ENCODE data around the gene PATE2.

Gene PATE2

DNA sequence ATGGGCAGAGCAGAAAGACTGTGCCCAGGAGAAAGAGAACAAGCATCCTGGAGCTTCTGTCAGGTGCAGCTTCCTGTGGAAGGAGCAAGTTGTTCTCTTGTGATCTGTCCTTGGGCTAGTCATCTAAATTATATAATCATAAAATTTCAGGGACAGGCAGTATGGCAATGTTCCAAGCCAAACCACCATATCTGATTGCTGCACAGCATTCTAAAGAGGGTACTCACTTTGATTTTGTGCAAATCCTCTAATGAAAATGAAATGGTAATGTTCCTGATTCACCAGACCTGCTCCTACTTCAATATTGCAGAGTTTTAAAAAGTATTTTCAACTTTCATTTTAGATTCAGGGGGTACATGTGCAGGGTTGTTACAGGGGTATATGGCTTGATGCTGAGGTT is at the start of gene PATE2:
Gene PATE2 (minus strand): TSS at position 101 of the 400 bp plus-strand sequence. CDS start 55 bp downstream, at position 46.
- no peak for DNase-seq (ENCODE audit: low read depth in 2 of 3, low spot score in 1 of 3)

DNA sequence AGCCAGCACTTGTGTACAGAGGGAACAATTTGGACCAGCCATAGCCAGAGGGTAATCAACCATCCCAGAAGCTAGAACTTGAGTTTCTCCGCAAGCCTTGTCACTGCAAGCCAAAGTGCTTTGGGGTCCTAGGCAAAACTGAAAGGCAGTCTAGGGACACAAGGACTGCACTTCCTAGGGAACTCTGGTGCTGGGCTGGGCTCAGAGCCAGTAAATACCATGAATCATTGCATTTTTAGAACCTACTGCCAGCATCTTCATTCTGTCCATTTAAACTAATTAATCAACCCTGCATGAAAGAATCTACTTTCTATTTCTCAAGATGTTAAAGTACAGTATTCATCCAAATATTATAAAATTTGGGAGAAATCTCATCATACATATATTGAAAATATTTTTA is 29.3 kb upstream of the PATE2 start:
- DNase-seq (ENCODE audit: low read depth in 2 of 3, low spot score in 1 of 3): no peak

DNA sequence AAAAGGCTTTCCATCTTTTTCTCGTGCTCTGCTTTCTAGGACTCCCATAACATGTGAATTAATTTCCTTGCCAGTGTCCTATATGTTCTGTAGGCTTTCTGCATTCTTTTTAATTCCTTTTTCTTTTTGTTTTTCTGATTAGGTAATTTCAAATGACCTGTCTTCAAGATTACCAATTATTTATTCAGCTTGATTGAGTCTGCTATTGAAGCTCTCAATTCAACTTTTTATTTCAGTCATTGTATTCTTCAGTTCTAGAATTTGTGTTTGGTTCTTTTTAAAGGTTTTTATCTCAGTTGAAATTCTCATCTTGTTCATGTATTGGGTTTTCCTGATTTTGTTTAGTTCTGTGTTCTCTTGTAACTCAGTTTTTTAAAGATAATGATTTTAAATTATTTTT is 23.8 kb upstream of the PATE2 start:
- no peak for DNase-seq (ENCODE audit: low read depth in 2 of 3, low spot score in 1 of 3)

DNA sequence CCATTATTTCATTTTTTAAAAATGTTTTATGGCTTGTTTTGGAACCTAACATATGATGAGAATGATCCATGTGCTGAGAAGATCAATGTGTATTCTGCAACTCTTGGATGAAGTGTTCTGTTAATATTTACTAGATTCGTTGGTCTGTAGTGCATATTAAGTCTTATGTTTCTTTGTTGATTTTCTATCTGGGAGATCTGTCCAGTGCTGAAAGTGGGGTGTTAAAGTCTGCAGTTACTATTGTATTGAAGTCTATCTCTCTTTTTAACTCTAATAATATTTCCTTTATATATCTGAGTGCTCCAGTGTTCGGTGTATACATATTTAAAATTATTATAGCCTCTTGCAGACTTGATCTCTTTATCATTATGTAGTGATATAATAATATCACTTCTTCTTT is 21.2 kb upstream of the PATE2 start:
- DNase-seq (ENCODE audit: low read depth in 2 of 3, low spot score in 1 of 3): no peak

DNA sequence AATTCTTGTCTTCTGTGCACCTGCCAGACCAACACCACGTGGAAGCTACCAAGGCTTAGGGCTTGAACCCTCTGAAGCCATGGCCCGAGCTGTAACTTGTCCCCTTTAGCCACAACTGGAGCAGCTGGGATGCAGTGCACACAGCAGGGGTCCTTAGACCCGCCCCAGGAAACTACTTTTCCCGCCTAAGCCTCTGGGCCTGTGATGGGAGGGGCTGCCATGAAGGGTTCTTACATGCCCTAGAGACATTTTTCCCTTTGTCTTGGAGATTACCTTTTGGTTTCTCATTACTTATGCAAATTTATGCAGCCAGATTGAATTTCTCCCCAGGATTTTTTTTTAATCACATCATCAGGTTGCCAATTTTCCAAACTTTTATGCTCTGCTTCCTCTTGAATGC is 19.0 kb upstream of the PATE2 start:
- DNase-seq (ENCODE audit: low read depth in 2 of 3, low spot score in 1 of 3): no peak

DNA sequence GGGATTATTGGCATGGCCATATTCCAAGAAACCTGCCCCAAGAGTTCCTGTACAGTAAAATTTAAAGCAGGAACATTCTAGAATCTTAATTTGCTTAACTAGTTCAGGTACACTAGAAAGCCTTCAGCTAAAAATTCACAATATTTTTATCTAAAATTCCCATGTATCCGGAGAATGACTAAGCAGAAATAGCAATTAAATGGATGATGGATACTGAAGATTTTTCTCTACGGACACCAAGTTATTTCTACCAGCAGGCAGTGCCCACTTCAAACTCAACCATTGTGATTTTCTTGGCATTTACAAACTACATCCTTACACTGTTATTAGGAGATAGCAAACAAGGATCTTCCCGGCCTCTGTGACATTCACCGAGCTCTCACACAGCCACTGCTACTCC is 12.2 kb upstream of the PATE2 start:
- DNase-seq (ENCODE audit: low read depth in 2 of 3, low spot score in 1 of 3): no peak

DNA sequence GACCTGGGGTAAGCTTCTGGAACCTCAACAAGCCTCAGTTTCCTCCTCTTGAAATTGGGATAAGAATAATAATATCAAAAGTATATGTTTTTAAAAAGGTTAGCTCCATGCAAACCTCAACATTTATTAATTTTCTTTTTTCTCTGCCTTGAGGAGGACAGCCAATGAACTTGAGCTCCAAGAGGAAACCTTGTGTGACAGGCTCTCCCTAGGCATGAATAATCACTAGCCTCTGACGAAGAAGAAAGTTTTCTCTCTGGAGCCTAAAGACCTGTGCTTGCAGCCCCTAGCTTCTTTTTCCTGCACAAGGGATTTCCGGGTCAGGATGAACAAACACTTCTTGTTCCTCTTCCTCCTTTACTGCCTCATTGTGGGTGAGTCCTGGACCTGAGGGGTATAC is 9.2 kb upstream of the PATE2 start, which contains the start of gene PATE3:
Gene PATE3 (plus strand): TSS at position 301 of the 400 bp plus-strand sequence. CDS start 25 bp downstream, at position 326.
- no peak for DNase-seq (ENCODE audit: low read depth in 2 of 3, low spot score in 1 of 3)

DNA sequence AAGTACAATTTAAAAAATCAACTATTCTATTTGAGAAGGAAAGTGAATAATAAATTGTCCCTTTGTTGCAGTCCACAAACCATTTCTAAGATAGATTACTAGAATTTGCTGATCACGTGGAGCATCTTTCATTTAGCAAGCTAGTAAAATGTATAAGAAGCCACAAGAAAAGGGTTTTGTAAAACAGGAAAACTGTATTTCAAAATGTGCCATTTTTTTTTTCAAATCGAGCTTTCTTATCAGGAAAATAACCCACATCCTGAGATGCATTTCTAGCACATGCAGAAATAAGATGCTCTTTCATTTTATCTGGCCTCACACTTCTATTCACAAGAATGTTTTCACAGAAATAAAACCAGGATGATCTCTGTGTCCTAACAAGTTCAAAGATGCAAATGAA is 6.0 kb upstream of the PATE2 start:
- DNase-seq (ENCODE audit: low read depth in 2 of 3, low spot score in 1 of 3): no peak

DNA sequence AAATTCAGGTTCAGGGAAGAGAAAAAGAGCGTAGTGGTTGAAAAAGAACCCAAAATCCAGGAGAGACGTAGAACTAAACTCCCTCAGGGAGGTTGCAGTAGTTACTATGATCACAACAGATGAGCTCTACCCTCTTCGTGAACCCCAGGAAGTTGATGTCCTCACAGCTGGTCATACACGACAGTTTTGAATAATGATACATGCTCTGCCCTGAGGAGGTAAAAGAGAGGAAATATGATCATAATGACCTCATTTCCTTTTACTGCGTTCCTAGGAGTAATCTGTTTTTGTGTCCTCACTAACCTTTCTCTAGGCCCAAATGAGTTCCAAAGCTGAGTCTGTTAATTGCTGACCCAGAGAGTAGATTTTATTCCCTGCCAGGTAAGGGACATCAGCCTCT is 1.3 kb downstream of the PATE2 start:
- DNase-seq (ENCODE audit: low read depth in 2 of 3, low spot score in 1 of 3): no peak

DNA sequence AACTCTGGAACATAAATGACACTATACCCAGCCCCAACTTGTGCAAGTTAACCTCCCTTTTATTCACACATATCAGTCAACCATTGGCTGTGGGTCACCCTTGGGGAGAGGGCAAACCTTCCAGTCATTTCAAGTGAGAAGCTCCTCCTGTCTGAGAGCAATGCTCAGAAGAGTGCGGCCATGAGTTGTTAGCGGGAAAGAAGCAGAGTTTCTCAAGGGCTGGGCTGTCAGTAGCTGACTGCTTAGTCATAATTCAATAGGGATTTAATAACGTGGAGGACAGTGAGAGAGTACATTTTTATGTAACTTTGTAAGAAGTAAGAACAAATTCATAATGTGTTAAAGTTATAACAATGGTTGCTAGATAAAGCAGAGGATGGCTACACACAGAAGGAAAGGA is 5.1 kb downstream of the PATE2 start:
- no peak for DNase-seq (ENCODE audit: low read depth in 2 of 3, low spot score in 1 of 3)

DNA sequence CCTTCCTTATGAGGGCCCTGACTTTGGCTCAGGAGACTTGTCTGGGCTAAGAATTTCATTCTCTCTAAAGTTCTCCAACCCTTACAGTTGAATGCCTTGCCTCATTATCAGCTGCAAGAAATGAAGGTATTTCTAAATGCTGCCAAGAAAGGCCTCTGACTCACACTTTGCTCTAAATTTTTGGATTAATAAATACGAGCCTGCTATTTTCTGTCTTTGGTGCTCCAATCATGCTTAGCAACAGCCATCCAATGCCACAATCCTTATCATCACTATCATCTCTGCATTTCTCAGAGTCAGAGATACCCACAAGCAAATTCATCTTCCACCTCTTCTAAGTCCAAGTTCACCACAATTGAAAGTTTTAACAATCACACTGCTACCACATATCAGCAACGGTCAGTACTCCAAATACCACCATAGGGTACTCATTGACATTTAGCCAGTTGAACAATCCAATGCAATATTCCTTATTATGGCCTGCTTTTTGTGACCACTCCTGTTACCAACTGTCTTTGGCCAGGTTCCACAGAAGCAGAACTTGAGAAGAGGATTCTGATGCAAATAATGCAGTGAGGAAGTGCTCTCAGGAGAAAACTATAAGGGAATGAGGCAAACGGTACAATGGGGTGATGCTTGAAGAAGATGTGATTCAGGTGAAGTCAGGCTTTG is 5.7 kb downstream of the PATE2 start:
- DNase-seq (ENCODE audit: low read depth in 2 of 3, low spot score in 1 of 3): no peak

DNA sequence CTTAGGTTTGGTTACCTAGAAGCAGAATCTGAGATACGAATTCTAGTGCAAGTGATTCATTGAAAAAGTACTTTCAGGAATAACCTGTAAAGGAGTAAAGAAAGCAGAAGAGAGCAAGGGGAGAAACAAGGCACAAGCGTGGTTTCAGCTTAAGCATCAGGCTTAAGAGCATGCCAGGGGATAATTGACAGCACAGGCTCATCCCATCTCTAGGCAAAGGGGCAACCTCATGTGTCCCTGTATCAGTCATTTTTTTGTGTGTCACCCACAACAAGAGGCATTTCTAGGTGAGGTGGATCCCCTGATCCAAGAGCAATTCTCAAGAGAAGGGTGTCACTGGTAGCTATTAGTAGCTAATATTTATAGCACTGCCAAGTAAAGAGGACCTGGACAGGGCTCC is 8.0 kb downstream of the PATE2 start:
- no peak for DNase-seq (ENCODE audit: low read depth in 2 of 3, low spot score in 1 of 3)

DNA sequence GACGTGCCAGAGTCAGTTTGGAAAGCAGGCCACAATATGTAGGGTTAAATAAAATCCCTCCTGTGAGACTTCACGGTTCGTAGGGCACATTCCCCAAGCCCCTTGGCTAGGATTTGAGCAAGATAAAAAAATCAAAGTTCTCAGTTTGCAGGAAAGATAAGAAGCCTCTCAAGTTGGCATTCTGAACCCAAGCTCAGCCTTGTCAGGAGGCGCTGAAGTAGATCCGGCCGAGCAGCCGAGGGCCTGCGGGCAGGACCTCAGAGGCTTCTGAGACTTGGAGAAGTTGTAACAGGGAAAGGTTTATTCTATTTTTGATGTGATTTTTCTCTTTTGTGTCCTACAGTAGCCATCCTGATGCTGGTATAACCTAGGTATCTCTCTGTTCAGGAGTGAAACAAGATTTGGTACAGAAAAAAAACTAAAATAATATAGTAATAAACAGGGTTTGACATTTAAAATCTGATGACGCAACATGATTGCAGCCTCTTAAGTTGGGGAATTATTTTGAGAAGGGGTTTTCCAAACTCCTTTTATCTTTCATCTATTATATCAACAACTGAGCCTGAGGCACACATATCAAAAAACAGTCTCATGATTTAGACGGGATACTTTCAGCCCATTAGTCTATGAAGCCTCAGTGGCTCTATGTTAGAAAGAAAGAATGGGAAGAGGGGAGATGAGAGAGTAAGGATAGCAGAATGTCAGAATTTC is 10.1 kb downstream of the PATE2 start:
- no peak for DNase-seq (ENCODE audit: low read depth in 2 of 3, low spot score in 1 of 3)

DNA sequence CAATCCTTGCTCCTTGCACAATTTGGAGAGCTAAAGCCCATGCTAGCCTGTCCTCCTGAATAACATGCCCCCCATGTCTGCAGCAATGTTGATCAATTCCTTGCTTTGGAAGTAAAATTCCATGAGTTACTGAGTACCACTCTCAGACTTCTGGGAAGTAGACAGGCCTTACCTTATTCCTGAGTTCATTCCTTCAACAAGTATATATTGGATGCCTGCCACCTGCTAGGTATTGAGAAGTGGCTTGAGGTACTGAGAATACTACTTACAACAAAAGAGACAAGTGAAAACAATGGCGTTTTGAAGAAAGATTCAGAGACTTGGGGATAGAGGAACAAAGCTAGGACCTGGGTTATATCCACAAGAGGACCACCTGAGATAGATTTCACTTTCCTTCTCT is 12.4 kb downstream of the PATE2 start:
- no peak for DNase-seq (ENCODE audit: low read depth in 2 of 3, low spot score in 1 of 3)

DNA sequence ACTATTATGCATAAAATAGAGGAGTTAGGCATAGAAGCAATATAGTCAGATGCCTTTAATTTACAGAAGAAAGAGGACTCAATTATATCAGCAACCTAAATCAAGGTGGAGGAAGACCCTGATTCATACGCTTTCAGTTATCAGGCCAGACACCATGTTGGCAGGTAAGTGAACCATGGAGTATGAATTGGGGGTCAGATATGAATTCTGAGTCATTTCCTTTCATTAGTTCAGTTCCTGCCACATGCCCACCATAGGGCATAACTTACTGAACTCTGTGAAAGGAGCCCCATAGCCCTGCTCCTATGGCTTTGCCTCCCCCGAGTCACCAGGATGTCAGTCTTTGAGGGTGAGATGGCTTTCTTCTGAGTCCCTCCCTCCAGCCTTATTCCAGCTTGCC is 15.1 kb downstream of the PATE2 start:
- no peak for DNase-seq (ENCODE audit: low read depth in 2 of 3, low spot score in 1 of 3)

DNA sequence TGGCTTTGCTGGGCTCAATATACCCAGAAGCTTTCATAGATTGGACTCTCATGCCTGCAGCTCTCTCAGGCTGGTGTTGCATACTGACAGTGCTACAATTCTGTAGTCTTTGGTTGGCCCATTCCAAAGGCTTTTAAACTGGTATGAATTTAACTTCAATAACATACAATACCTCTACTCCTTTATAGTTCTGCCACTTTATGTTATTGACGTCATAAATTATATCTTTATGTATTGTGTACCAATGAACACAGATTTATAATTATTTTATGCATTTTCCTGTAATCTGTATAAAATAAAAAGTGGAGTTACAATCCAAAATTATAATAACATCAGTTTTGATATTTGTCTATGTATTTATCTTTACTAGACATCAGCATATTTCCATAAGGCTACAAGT is 16.2 kb downstream of the PATE2 start:
- DNase-seq (ENCODE audit: low read depth in 2 of 3, low spot score in 1 of 3): no peak

DNA sequence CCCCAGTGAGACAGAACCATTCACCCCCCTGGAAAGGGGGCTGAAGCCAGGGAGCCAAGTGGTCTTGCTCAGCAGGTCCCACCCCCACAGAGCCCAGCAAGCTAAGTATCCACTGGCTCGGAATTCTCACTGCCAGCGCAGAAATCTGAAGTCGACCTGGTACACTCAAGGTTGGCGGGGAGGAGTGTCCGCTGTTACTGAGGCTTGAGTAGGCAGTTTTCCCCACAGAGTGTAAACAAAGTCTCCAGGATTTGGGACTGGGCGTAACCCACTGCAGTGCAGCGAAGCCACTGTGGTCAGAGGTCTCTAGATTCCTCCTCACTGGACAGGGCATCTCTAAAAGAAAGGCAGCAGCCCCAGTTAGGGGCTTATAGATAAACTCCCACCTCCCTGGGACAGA is 22.6 kb downstream of the PATE2 start:
- no peak for DNase-seq (ENCODE audit: low read depth in 2 of 3, low spot score in 1 of 3)

DNA sequence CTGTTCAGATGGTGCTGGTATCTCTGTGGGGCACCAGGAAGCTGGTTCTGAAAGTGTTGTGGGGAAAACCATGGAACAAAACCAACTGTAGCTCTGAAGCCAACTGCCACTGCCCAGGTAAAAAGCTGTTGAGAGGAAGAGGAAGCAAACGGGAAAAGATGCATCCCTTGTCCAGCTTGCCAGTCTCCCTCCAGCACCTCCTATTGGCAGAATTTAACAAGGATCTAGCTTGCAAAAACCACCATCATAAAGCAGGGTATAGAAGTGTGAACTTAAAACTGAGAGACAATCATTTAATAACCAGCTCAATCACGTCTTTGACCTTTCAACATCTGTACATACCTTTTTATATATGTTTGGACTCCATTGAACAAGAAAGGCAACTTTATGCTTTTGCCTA is 28.0 kb downstream of the PATE2 start:
- no peak for DNase-seq (ENCODE audit: low read depth in 2 of 3, low spot score in 1 of 3)

DNA sequence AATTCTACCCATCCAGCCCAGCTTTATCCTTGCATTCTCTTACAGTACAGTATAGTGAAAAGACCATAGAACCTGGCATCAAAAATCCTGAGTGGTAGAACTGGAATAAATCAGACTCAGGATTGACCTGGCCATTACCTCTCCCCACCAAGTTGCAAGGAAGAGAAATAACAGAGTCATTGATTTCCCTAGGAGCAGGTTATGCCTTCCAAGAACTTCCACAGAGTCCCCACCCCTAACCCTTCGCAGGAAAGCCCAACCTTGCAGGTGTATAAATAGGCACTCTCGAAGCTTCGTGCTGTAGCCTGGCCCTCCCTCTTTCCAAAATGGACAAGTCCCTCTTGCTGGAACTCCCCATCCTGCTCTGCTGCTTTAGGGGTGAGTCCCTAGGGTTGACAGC is 32.6 kb downstream of the PATE2 start, which contains the start of gene PATE1:
Gene PATE1 (plus strand): TSS at position 301 of the 400 bp plus-strand sequence. CDS start 26 bp downstream, at position 327.
- no peak for DNase-seq (ENCODE audit: low read depth in 2 of 3, low spot score in 1 of 3)

DNA sequence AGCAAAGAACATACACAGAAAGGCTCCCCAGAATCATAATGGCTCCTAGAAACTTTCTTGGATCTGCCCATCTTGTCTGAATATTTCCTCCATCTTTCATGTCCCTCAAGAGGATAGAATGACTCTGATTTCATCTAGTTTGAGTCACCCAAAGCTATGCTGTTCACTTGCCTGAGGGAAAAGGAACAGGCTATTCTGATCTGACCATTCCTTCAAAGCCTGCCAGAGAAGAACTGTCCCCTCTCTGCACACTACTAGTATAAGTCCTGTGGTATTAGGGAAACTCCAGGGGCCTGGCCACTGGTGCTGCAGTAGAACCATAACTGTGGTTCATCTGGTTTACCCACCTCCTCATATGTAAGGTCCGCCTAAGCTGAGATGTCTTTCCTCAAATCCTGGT is 34.9 kb downstream of the PATE2 start:
- DNase-seq (ENCODE audit: low read depth in 2 of 3, low spot score in 1 of 3): no peak

DNA sequence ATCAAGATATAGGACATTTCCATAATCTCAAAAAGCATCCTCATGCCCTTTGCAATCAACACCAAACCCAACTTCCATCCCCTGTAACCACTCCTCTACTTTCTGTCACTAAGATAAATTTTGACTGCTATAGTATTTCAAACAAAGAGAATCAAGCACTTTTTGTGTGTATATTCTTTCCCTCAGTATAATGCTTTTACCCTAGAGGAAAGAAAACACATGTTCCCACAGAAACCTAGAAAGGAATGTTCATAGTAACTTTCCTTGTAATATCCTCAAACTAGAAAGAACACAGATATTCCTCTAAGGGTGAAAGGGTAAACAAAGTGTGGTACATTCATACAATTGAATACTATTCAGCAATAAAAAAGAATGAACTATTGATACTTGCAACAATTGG is 38.0 kb downstream of the PATE2 start:
- no peak for DNase-seq (ENCODE audit: low read depth in 2 of 3, low spot score in 1 of 3)

DNA sequence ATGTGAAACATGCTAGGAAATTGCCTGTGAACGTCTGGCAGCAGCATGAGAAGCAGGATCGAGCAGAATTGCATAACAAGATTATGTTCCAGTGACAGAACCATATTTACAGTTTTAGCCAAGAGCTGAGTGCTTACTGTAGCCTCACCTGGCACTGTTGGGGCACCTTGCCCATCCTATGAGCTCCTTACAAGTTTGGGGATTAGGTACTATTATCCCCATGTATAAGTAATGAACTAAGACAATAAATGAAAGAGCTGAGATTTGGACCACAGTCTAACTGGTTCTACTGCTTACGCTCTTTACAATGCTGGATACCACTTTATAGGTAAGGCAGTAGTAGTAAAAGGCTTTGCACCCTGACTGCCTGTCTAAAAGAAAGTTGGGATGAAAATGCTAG is 49.7 kb downstream of the PATE2 start:
- no peak for DNase-seq (ENCODE audit: low read depth in 2 of 3, low spot score in 1 of 3)
